Chondrocyte (in vitro differentiated cells): ENCODE results near the gene FAM110D. TPM values are rescaled to one million over a fixed set of nuclear protein-coding genes. Genes with fewer than 3 reads are reported as not detected.

ENCODE experiments used
- DNase-seq: peaks from one replicate; pipeline ENCODE4 v3.0.0; 2021; ENCODE audit warnings: mixed read lengths, low spot score
- H3K27ac Mint-ChIP-seq: one replicate; pipeline ENCODE4 v1.8.0; 2021; ENCODE audit warnings: mild to moderate bottlenecking, moderate library complexity, mixed read lengths; ENCODE audit not compliant: unreplicated experiment
- H3K27me3 Mint-ChIP-seq: 2 replicates; pipeline ENCODE4 v1.8.0; 2021; ENCODE audit warnings: low read depth, mixed read lengths
- H3K36me3 Mint-ChIP-seq: 2 replicates; pipeline ENCODE4 v1.8.0; 2021; ENCODE audit warnings: low read depth, mixed read lengths
- H3K4me1 Mint-ChIP-seq: 2 replicates; pipeline ENCODE4 v1.8.0; 2021; ENCODE audit warnings: low read depth, mild to moderate bottlenecking, mixed read lengths
- H3K4me3 Mint-ChIP-seq: one replicate; pipeline ENCODE4 v1.8.0; 2021; ENCODE audit warnings: mild to moderate bottlenecking, moderate library complexity, mixed read lengths; ENCODE audit not compliant: unreplicated experiment
- H3K9me3 Mint-ChIP-seq: 2 replicates; pipeline ENCODE4 v1.8.0; 2021; ENCODE audit warnings: low read depth, mixed read lengths
- CTCF ChIP-seq: fragments of 200-600 bp; sonication (generic); IDR thresholded peaks from 2 replicates; pipeline ENCODE4 v1.5.0; 2021; ENCODE audit warnings: antibody characterized with exemption, mild to moderate bottlenecking, moderate library complexity
- total RNA-seq: library from RNA; stranded (reverse); gene quantifications from 3 replicates; pipeline ENCODE4 v1.2.1, GENCODE V29; 2021

Gene FAM110D
- total RNA-seq, 1 donor from 2014 or later: 0.22 TPM

GRCh38 chr1:26161415-26162219, 2.7 kb downstream of the FAM110D start:
- Mint-ChIP-seq H3K4me3 (peak overlapping the region; percentile 69), H3K4me1 (peaks cover 20% of the 10 kb centered on the region), H3K27me3 (no peaks in the 10 kb centered on the region), H3K36me3 (no peaks in the 10 kb centered on the region), H3K9me3 (no peaks in the 10 kb centered on the region), H3K27ac (no peak overlapping the region)
- TF ChIP-seq CTCF: peak; percentile 69
- peak; percentile 79 for DNase-seq

- H3K27ac Mint-ChIP-seq: no peak overlapping the region
- peaks cover 18% of the 10 kb centered on the region for H3K4me1 Mint-ChIP-seq
- no peaks in the 10 kb centered on the region for H3K27me3 Mint-ChIP-seq
These were observed 3.4 kb downstream of the FAM110D start for GRCh38 chr1:26162220-26162709.

GRCh38 chr1:26163684-26164035, 4.8 kb downstream of the FAM110D start:
- DNase-seq: peak; percentile 17
- no peaks in the 10 kb centered on the region for H3K27me3 Mint-ChIP-seq
- no peaks in the 10 kb centered on the region for H3K36me3 Mint-ChIP-seq
- H3K9me3 Mint-ChIP-seq: no peaks in the 10 kb centered on the region
- H3K4me3 Mint-ChIP-seq: peak overlapping the region; percentile 33
- TF ChIP-seq CTCF: no peak
- peaks cover 17% of the 10 kb centered on the region for H3K4me1 Mint-ChIP-seq
- H3K27ac Mint-ChIP-seq: no peak overlapping the region

More at GRCh38 chr1:26162220-26162709, 3.4 kb downstream of the FAM110D start:
- Mint-ChIP-seq H3K9me3 (no peaks in the 10 kb centered on the region), H3K4me3 (peak overlapping the region; percentile 69), H3K36me3 (no peaks in the 10 kb centered on the region)
- no peak for TF ChIP-seq CTCF
- DNase-seq: no peak

- peak; percentile 89 for TF ChIP-seq CTCF
- H3K36me3 Mint-ChIP-seq: no peaks in the 10 kb centered on the region
- H3K4me3 Mint-ChIP-seq: peak overlapping the region; percentile 64
- peak; percentile 90 for DNase-seq
- no peak overlapping the region for H3K27ac Mint-ChIP-seq
- H3K27me3 Mint-ChIP-seq: no peaks in the 10 kb centered on the region
- H3K9me3 Mint-ChIP-seq: no peaks in the 10 kb centered on the region
- peaks cover 11% of the 10 kb centered on the region for H3K4me1 Mint-ChIP-seq
These were observed 5.4 kb downstream of the FAM110D start for GRCh38 chr1:26164036-26164860.
